Tibial nerve (tissue), 4 donors: ENCODE measurements around the gene FAM151A.

ENCODE experiments used
- EP300 ChIP-seq, 2 donors: sonication (generic); formaldehyde crosslinking; IDR thresholded peaks; one replicate each; pipeline ENCODE4 v1.6.1; 2017; ENCODE audit warnings: antibody characterized with exemption in 2 of 2, mild to moderate bottlenecking in 1 of 2
- POLR2A ChIP-seq, 2 donors: fragments of 450-650 bp; IDR thresholded peaks; one replicate each; pipeline ENCODE4 v1.6.1; 2017; ENCODE audit warnings: antibody characterized with exemption in 2 of 2, mild to moderate bottlenecking in 2 of 2, moderate library complexity in 2 of 2
- TF ChIP-seq, protein P1 (sequence below), 5 experiments: fragments of 200-600 bp in 3 of 5; fragments of 450-650 bp in 2 of 5; sonication (generic) in 3 of 5; IDR thresholded peaks; one replicate each; pipeline ENCODE4 v1.5.1; 2016 to 2019; ENCODE audit warnings: antibody characterized with exemption in 5 of 5, mild to moderate bottlenecking in 3 of 5, moderate library complexity in 2 of 5

DNA sequence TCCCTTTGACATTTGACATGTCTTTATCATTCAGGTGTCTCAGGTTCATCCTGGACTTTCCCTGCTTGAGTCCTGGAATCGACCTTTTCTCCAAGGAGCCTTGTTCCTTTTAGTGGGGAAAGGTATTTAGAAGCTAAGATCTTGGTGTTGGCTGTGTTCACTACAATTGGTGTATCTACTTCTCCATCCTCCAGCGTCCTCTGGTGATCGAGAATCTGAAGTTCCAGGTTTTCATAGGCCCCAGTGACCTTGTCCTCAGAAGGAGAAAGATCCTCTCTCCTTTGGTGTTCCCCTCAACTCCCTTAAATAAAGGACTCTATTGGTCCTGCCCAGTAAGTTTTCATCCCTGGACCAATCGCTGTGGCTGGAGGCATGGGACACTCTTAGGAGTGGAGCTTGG is 40.4 kb upstream of the FAM151A start:
- TF ChIP-seq, protein P1, sequence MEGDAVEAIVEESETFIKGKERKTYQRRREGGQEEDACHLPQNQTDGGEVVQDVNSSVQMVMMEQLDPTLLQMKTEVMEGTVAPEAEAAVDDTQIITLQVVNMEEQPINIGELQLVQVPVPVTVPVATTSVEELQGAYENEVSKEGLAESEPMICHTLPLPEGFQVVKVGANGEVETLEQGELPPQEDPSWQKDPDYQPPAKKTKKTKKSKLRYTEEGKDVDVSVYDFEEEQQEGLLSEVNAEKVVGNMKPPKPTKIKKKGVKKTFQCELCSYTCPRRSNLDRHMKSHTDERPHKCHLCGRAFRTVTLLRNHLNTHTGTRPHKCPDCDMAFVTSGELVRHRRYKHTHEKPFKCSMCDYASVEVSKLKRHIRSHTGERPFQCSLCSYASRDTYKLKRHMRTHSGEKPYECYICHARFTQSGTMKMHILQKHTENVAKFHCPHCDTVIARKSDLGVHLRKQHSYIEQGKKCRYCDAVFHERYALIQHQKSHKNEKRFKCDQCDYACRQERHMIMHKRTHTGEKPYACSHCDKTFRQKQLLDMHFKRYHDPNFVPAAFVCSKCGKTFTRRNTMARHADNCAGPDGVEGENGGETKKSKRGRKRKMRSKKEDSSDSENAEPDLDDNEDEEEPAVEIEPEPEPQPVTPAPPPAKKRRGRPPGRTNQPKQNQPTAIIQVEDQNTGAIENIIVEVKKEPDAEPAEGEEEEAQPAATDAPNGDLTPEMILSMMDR (IDR thresholded peaks at IDR 0.05): no peak
- TF ChIP-seq EP300 (IDR thresholded peaks at IDR 0.05): no peak
- TF ChIP-seq POLR2A (IDR thresholded peaks at IDR 0.05): no peak
